ENCODE results near the gene MARVELD2.
A peak's percentile ranks its signal among the peaks of the same experiment; 100 is the strongest.

The MARVELD2 gene

GRCh38 chr5:69491838-69492390 lies 77.0 kb downstream of the MARVELD2 start:
- peaks cover 21 to 32% of the 10 kb centered on the region in 2 experiments for H3K4me1 ChIP-seq (ENCODE audit: control insufficient read depth in 1 of 2, insufficient read depth in 1 of 2, low read depth in 1 of 2, low read length in 1 of 2)
- no peaks in the 10 kb centered on the region for H3K36me3 ChIP-seq
- no peaks in the 10 kb centered on the region for H3K9me3 ChIP-seq
- peaks cover 35% of the 10 kb centered on the region for H3K27me3 ChIP-seq
- TF ChIP-seq, protein P1, sequence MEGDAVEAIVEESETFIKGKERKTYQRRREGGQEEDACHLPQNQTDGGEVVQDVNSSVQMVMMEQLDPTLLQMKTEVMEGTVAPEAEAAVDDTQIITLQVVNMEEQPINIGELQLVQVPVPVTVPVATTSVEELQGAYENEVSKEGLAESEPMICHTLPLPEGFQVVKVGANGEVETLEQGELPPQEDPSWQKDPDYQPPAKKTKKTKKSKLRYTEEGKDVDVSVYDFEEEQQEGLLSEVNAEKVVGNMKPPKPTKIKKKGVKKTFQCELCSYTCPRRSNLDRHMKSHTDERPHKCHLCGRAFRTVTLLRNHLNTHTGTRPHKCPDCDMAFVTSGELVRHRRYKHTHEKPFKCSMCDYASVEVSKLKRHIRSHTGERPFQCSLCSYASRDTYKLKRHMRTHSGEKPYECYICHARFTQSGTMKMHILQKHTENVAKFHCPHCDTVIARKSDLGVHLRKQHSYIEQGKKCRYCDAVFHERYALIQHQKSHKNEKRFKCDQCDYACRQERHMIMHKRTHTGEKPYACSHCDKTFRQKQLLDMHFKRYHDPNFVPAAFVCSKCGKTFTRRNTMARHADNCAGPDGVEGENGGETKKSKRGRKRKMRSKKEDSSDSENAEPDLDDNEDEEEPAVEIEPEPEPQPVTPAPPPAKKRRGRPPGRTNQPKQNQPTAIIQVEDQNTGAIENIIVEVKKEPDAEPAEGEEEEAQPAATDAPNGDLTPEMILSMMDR (IDR thresholded peaks at IDR 0.05), result no peak
- no peak overlapping the region for H3K27ac ChIP-seq
- peak overlapping the region; percentile 67 to 79 for H3K4me3 ChIP-seq (ENCODE audit: low read depth in 1 of 2, low read length in 1 of 2)

- no peaks in the 10 kb centered on the region for H3K9me3 ChIP-seq
- no peaks in the 10 kb centered on the region for H3K36me3 ChIP-seq
- H3K27ac ChIP-seq, result no peak within 1 kb of the TSS
- peak within 1 kb of the TSS; percentile 67 to 79 for H3K4me3 ChIP-seq (ENCODE audit: low read depth in 1 of 2, low read length in 1 of 2)
- peaks cover 35% of the 10 kb centered on the region for H3K27me3 ChIP-seq
- peaks cover 21 to 32% of the 10 kb centered on the region in 2 experiments for H3K4me1 ChIP-seq (ENCODE audit: control insufficient read depth in 1 of 2, insufficient read depth in 1 of 2, low read depth in 1 of 2, low read length in 1 of 2)
- TF ChIP-seq, protein P1 (IDR thresholded peaks at IDR 0.05), result no peak
Observed at GRCh38 chr5:69492391-69492922, 77.5 kb downstream of the MARVELD2 start, which contains the start of gene OCLN. TSS of gene OCLN (plus strand) at chr5:69492790. CDS start at chr5:69504245, 11,455 bp downstream.

- Histone ChIP-seq H3K4me1 (ENCODE audit: control insufficient read depth in 1 of 2, insufficient read depth in 1 of 2, low read depth in 1 of 2, low read length in 1 of 2) (peaks cover 21 to 32% of the 10 kb centered on the region in 2 experiments), H3K27me3 (peaks cover 35% of the 10 kb centered on the region), H3K27ac (no peak overlapping the region), H3K9me3 (no peaks in the 10 kb centered on the region), H3K4me3 (ENCODE audit: low read depth in 1 of 2, low read length in 1 of 2) (peak overlapping the region; percentile 67 to 79), H3K36me3 (no peaks in the 10 kb centered on the region)
- TF ChIP-seq, protein P1 (IDR thresholded peaks at IDR 0.05), result no peak
Observed at GRCh38 chr5:69492923-69493395, 78.0 kb downstream of the MARVELD2 start.

- no peaks in the 10 kb centered on the region for H3K9me3 ChIP-seq
- H3K27ac ChIP-seq, result no peak overlapping the region
- peak overlapping the region; percentile 67 to 79 for H3K4me3 ChIP-seq (ENCODE audit: low read depth in 1 of 2, low read length in 1 of 2)
- H3K4me1 ChIP-seq (ENCODE audit: control insufficient read depth in 1 of 2, insufficient read depth in 1 of 2, low read depth in 1 of 2, low read length in 1 of 2), result peaks cover 21 to 32% of the 10 kb centered on the region in 2 experiments
- H3K36me3 ChIP-seq, result no peaks in the 10 kb centered on the region
- TF ChIP-seq, protein P1 (IDR thresholded peaks at IDR 0.05), result no peak
- H3K27me3 ChIP-seq, result peaks cover 35% of the 10 kb centered on the region
Observed at GRCh38 chr5:69493396-69494133, 78.6 kb downstream of the MARVELD2 start.
